GM21717 (cell line): ENCODE measurements around the gene FHOD3.
"Not testable (repeated sequence)": the region's sequence is repeated elsewhere in the genome, so short reads cannot be mapped to it uniquely, and the experiment has no call there.

Source experiments
- ATAC-seq: cut with Tn5 transposase; IDR thresholded peaks from one replicate; pipeline ENCODE4 v1.9.1; 2021; ENCODE audit warnings: mild to moderate bottlenecking, moderate library complexity; ENCODE audit not compliant: unreplicated experiment

Gene FHOD3

GRCh38 chr18:36719630-36720029, 422.1 kb downstream of the FHOD3 start:
- no peak for ATAC-seq

DNA sequence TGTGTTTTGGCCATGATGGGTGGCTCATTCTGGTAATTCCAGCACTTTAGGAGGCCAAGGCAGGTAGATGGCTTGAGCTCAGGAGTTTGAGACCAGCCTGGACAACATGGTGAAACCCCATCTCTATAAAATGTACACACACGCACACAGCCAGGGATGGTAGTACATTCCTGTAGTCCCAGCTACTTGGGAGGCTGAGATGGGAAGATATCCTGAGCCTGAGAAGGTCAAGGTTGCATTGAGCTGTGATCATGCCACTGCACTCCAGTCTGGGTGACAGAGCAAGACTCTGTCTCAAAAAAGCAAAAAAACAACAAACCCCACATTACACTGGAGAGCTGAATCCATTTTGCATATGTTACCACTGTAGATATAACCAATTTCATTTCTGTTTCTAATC, 423.8 kb downstream of the FHOD3 start:
- not testable (repeated sequence) for ATAC-seq

DNA sequence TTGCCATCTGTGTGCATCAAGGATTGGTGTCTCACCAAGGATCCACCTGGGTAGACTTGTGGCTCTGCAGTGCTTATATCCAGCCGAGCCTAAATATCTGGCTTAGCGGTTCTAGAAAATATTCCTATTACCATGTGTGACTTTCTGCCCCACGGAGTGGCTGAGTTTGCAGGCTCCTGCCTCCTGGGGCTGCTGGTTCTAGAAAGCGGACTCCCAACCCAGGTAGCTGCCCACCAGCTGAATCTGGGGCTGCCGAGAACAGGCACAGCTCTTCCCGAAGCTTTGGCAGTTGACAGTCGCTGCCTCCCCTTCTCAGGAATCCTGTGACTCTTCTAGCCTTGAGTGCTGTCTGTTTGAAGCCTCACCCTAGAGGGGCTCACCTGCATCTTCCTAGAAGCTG, 426.7 kb downstream of the FHOD3 start:
- ATAC-seq = no peak

DNA sequence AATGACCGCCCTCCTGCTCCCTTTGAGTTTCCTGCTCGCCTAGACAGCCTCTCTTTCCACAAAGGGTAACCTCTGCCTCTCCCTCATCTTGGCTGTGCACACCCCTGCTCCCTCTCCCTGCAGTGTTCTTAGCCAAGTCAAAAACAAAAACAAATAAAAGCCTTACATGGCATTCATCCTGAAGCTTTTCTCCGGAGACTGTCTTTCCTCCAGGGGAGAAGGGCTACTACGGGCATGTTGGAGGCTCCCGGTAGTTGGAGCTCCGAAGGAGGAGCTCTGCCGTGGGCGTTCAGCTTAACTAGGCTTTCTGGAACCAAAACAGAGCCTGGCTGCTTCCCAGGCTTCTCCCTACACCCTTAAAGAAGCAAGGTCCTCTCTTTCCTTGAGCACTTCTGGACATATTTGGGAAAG, 427.1 kb downstream of the FHOD3 start:
- ATAC-seq = no peak

GRCh38 chr18:36728345-36728744, 430.8 kb downstream of the FHOD3 start:
- no peak for ATAC-seq

GRCh38 chr18:36729197-36729596, 431.7 kb downstream of the FHOD3 start:
- ATAC-seq = no peak

DNA sequence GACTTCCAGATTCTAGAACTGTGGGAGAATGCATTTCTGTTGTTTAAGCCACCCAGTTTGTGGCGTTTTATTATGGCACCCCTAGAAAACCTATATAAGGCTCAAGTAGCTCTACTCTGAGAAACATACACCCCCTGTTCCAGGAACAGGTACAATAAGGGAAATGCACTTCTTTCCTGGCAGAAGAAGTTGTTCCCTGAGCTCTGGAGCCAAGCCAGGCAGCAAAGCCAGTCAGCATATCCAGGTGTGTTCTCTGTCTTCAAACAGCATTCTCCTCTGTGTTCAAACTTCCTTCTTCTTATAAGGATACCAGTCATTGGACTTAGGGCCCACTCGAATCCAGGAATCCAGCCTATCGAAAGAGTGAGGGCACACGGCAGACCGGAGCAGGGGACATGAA, 434.8 kb downstream of the FHOD3 start:
- no peak for ATAC-seq

DNA sequence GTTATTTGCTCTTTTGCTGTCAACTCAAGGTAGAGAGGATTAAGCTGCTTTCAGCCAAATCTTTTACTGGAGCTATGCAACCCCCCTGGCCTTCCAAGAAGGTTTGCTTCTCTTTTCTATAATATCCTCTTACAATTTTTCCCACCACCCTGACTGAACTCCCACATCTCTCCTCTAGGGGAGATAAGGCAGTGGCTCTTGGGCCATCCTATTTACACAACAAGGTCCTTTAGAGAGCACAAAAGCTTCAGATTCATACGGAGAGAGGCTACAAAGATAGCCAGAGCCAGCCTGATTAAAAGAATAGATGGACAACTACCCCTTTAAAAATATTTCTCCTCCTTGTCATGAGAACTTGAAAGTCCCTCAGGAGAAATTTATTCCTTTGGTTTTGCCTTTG, 435.6 kb downstream of the FHOD3 start:
- no peak for ATAC-seq

GRCh38 chr18:36734596-36734995, 437.1 kb downstream of the FHOD3 start:
- ATAC-seq = no peak

DNA sequence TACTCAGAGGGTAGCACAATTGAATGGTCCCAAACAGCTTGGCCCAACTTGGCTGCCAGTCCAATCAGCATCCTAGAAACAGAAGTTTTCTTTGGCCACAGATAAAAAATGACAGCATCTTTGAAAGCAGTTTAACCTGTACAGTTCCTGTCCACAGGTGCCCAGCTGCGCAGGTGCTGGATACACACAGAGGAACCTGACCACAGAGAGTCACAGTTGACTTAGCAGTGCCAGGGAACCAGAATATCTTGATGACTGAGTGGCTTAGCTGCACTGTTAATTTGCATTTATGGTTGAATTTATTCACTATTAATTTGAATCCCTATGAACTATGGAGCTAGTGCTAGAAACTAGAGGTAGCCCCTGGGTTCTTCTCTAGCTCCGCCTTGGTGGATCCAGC, 437.6 kb downstream of the FHOD3 start:
- no peak for ATAC-seq

DNA sequence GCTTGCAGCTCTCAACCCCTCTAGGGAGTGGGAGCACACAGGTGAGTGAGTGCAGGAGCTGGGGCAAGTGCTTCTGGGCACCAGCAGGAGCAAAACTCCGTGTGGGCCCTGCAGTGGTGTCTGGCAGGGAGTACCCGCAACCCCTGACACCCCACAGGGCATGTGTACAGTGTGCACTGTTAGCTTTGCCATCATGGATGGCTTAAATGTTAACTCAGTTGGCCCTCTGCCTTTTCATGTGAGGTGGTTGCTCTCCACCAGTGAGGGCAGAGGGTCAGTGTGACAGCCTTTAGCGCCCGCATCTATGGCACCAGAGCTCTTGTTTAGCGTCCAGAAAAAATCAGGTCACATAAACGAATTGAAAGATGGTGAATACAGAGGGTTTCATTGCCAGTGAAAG, 438.6 kb downstream of the FHOD3 start:
- ATAC-seq = no peak

- ATAC-seq = no peak
These were observed 439.8 kb downstream of the FHOD3 start for GRCh38 chr18:36737316-36737715.

DNA sequence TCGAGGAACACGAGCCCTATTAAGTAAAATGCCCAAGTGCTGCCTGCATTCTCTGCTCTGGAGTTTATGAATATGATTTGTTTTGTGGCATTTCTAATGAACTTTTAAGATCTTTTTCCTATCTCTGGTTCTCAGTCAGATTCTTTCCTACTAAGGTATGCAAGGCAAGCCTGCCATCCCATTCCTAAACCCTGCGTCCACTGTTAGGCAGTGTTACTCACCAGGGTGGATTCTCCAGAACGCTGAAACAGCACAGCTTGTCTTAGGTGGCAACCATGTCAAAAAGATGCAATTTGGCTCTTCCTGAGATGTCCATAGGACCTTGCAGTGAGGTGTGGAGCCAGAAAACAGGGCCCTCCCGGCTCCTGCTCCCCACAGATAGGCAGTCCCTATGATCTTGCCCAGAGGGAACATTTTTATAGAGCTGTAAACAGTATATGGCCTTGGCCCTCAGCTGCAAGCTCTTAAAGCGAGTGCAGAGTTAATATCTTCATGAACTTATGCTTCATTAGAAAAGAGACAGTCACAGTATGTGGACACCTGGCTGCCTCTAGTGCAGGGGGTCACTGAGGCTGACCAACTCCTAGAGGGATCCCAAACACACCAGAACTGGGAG, 446.9 kb downstream of the FHOD3 start:
- ATAC-seq = no peak

GRCh38 chr18:36745219-36745975, 447.9 kb downstream of the FHOD3 start:
- no peak for ATAC-seq

GRCh38 chr18:36752929-36753865, 455.7 kb downstream of the FHOD3 start:
- ATAC-seq = no peak

DNA sequence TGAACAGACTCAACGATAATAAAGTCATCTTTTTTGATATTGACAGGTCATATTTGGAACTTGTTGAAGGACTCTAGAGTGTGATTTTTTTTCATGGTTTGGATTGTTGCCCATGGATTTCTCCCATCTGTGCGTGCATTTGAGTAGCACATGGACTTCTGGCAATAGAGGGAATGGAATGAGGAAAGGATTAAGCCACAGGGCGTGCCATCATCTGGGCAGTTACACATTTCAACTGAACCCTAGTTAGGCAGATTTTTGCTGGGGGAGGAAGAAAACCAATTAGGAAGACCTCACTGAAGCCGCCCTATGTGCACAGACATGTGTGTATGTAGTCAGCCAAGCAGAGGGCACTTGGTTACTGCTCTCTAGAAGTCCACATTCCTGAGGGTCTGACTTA, 458.7 kb downstream of the FHOD3 start:
- ATAC-seq = no peak

- ATAC-seq = no peak
These were observed 459.6 kb downstream of the FHOD3 start for GRCh38 chr18:36757081-36757480.

GRCh38 chr18:36757991-36758390, 460.5 kb downstream of the FHOD3 start:
- no peak for ATAC-seq

DNA sequence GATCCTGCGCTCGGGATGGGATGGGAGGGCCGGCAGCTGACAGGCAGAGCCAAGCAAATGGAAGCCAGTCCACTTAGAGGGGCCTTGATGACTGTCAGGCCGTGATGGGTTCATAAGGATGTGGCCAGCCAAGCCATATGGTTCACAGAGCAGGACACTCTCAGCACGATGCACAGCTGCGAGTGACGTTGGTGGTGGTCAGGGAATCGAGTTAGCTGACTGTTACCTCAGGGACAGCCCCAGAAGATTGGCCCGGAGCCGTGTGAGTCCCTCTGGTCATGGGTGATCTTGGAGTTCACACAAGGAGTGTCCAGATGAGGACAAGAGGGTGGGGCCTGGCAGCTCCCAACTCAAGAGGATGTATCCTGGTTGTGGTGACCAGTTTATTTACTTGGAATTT, 461.1 kb downstream of the FHOD3 start:
- ATAC-seq = no peak

GRCh38 chr18:36759167-36759776, 461.8 kb downstream of the FHOD3 start:
- ATAC-seq = no peak

- no peak for ATAC-seq
These were observed 463.1 kb downstream of the FHOD3 start for GRCh38 chr18:36760598-36760997.
